LHCN-M2 (cell line): ENCODE data around the gene DLEC1. TPM values are rescaled to one million over a fixed set of nuclear protein-coding genes. Genes with fewer than 3 reads are reported as not detected.
"Not testable (repeated sequence)": the region's sequence is repeated elsewhere in the genome, so short reads cannot be mapped to it uniquely, and the experiment has no call there.

Source experiments
- DNase-seq: peaks from one replicate; pipeline ENCODE4 v3.0.0-alpha.2; 2012; ENCODE audit warnings: low read depth
- total RNA-seq: library from RNA; depleted of rRNA; stranded (reverse); fragments of >200 nt; gene quantifications from 2 replicates; pipeline ENCODE4 v1.2.3, GENCODE V29; 2014

The DLEC1 gene
- total RNA-seq, 1 experiment from 2014 or later = not detected

- not testable (repeated sequence) for DNase-seq
These were observed 44.2 kb downstream of the DLEC1 start for GRCh38 chr3:38083254-38083653.

GRCh38 chr3:38083871-38084333 lies 44.9 kb downstream of the DLEC1 start:
- DNase-seq = no peak

- peak; percentile 31 for DNase-seq
These were observed 45.6 kb downstream of the DLEC1 start for GRCh38 chr3:38084334-38085310.

GRCh38 chr3:38085311-38085942 lies 46.4 kb downstream of the DLEC1 start:
- DNase-seq = no peak

GRCh38 chr3:38085943-38086324 lies 46.9 kb downstream of the DLEC1 start:
- no peak for DNase-seq

- DNase-seq = no peak
These were observed 47.5 kb downstream of the DLEC1 start for GRCh38 chr3:38086496-38086895.

- not testable (repeated sequence) for DNase-seq
These were observed 48.3 kb downstream of the DLEC1 start for GRCh38 chr3:38087278-38087677.

GRCh38 chr3:38088126-38089078 lies 49.4 kb downstream of the DLEC1 start:
- DNase-seq = no peak

GRCh38 chr3:38089163-38089562 lies 50.2 kb downstream of the DLEC1 start:
- DNase-seq = no peak

GRCh38 chr3:38090453-38090852 lies 51.4 kb downstream of the DLEC1 start:
- DNase-seq = no peak

- DNase-seq = no peak
These were observed 56.0 kb downstream of the DLEC1 start for GRCh38 chr3:38094999-38095398.

GRCh38 chr3:38095669-38096483 lies 56.9 kb downstream of the DLEC1 start:
- no peak for DNase-seq

GRCh38 chr3:38097446-38098375 lies 58.7 kb downstream of the DLEC1 start:
- no peak for DNase-seq

GRCh38 chr3:38098376-38098723 lies 59.3 kb downstream of the DLEC1 start:
- DNase-seq = no peak

GRCh38 chr3:38099518-38099917 lies 60.5 kb downstream of the DLEC1 start:
- DNase-seq = no peak

GRCh38 chr3:38100498-38100897 lies 61.5 kb downstream of the DLEC1 start:
- no peak for DNase-seq

GRCh38 chr3:38101811-38102443 lies 62.9 kb downstream of the DLEC1 start:
- no peak for DNase-seq

GRCh38 chr3:38102444-38102814 lies 63.4 kb downstream of the DLEC1 start:
- DNase-seq = no peak

GRCh38 chr3:38105525-38105924 lies 66.5 kb downstream of the DLEC1 start:
- no peak for DNase-seq
